HG02981 (cell line): ENCODE data around the gene ZDHHC9.

ENCODE experiments used
- ATAC-seq: cut with Tn5 transposase; IDR thresholded peaks from one replicate; pipeline ENCODE4 v1.9.1; 2021; ENCODE audit warnings: mild to moderate bottlenecking, moderate library complexity; ENCODE audit not compliant: unreplicated experiment

ZDHHC9 gene

GRCh38 chrX:129823522-129823921 lies 20.2 kb downstream of the ZDHHC9 start:
- no peak for ATAC-seq

DNA sequence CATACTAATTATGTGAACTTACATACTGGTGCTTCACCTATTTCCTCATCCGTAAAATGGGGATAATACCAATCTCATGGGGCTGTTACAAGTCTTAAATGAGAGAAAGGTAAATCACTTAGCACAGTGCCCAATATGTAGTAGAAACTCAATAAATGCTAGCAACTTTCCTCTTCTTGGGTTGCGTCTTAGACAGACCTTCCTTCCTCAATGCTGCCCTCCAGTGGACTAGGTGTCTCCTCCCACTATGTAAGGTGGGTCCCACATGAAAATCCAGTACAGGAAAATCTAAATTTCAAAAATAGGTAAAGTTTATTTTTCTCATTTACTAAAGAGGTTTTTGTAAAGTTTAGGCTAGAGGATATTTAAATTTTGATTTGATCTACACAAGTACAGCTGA lies 20.6 kb downstream of the ZDHHC9 start:
- no peak for ATAC-seq

GRCh38 chrX:129818123-129818522 lies 25.6 kb downstream of the ZDHHC9 start:
- ATAC-seq = no peak

- no peak for ATAC-seq
Observed at GRCh38 chrX:129813662-129814368, 29.9 kb downstream of the ZDHHC9 start.

GRCh38 chrX:129808829-129809796 lies 34.6 kb downstream of the ZDHHC9 start:
- no peak for ATAC-seq

- ATAC-seq = no peak
Observed at GRCh38 chrX:129808158-129808828, 35.4 kb downstream of the ZDHHC9 start.

- no peak for ATAC-seq
Observed at GRCh38 chrX:129804806-129805205, 38.9 kb downstream of the ZDHHC9 start.

- no peak for ATAC-seq
Observed at GRCh38 chrX:129802863-129803262, 40.8 kb downstream of the ZDHHC9 start.

DNA sequence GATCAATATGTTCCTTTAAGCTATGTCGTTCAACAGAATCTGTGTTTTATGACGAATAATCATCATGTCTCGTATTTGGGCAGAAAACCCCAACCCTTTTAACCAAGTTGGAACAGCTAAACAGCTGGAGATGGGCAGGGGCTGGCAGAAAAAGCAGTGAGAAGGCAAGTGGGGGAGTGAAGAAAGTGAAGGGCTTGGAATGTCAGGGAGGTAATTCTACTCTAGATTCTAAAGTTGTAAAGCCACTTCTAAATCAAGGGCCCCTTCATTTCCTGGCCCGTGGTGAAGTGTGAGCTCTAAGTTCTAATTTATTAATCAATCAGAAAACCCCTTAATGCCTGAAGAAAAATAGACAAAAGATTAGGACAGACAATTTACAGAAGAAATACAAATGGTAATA lies 43.5 kb downstream of the ZDHHC9 start:
- ATAC-seq = no peak

DNA sequence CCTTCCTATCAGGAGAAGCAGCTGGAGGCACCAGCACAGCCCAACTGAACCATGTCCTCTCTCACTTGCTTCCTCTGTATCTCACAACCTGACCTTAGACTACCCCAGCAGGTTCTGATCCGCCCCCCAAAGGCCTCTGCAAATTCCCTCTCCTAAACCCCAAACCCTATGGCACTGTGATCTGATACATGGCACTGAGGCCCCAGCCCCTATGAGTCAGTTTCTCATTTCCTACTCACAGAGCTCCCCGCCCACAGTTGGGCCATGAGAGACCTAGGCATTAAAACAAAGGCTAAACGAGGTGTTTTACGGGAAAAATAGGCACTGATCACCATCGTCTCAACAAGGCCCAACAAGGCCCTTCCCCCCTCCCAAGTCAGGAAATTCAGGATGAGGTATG lies 44.8 kb downstream of the ZDHHC9 start:
- no peak for ATAC-seq

- no peak for ATAC-seq
Observed at GRCh38 chrX:129798456-129798855, 45.2 kb downstream of the ZDHHC9 start.

DNA sequence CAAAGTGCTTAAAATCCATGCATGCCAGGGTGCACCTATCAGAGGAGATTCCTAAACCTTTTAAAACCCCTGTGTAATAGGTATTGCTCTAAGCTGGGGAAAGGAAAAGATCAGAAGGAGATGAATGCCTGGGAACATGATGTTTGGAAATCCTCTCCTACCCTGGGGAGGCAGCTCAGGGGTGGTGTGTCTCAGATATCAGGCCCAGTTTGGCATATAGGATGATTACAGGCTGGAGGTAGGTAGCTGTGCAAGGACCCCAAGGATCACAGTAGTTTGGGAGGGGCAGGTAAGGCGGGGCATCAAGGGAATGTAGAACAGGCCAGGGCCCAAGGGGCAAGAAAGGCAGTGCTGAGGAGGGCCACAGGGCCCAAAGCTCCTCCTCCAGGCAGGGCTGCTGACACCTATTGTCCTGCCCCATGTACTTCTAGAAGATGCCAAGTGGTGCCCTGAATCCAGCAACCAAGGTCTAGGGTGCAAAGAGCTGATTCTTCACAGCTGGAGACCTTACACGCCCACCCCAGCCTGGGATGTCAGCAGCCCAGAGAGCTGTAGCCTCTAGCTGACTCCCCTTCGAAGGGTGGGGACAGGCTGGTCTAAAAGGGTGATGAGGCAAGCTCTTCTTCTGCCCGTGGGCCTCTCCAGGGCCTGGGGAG lies 46.3 kb downstream of the ZDHHC9 start:
- no peak for ATAC-seq

GRCh38 chrX:129795584-129795983 lies 48.1 kb downstream of the ZDHHC9 start:
- no peak for ATAC-seq

DNA sequence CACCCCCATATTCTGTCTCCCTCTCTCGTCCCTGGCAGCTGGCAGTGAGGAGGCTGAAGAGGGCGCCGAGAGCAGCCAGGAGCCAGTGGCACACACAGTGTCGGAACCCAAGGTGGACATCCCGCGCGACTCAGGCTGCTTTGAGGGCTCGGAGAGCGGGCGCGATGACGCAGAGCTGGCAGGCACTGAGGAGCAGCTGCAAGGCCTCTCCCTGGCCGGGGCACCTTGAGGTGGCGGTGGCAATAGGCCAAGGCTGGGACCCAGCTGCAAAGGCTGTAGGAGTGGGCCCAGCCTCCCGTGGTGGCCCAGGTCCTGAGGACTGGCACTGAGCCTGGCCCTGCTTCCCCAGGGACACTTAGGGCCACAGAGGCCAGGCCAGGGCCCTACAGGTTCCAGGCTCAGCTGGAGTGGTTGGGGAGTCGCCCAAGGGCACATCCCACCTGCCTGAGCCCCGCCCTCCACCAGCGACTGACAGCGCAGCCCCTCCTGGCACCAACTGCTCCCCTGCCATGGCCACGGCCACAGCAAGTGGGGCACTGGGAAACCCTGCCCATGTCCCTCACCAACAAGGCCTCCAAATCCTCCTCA lies 50.0 kb downstream of the ZDHHC9 start:
- ATAC-seq = no peak

GRCh38 chrX:129792586-129793291 lies 50.9 kb downstream of the ZDHHC9 start:
- ATAC-seq = no peak

DNA sequence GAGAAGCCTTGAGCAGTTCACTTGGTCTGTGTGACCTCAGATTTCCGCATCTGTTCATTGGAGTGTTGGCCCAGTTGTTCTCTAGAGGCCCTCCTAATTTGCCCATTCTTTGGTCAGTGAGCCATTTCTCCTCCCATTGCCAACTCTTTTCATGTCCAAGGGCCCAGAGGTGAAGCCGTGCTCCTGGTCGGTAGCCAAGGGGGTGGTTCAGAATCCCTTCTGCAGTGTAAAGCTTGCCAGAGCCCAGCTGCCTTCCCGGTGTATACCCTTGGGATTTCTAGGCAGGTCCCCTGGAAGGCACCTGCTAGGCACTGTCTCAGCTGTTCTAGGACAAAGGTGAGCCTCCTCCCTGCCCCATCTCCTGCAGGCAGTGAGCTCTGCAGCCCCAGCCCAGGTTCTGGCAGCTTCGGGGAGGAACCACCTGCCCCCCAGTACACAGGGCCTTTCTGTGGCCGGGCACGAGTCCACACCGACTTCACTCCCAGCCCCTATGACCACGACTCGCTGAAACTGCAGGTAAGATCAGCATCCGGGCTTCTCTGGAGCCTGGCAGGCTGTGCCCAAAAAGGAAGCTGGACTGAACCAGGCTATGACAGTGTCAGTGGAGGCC lies 51.6 kb downstream of the ZDHHC9 start:
- no peak for ATAC-seq

GRCh38 chrX:129791336-129791735 lies 52.4 kb downstream of the ZDHHC9 start:
- no peak for ATAC-seq

DNA sequence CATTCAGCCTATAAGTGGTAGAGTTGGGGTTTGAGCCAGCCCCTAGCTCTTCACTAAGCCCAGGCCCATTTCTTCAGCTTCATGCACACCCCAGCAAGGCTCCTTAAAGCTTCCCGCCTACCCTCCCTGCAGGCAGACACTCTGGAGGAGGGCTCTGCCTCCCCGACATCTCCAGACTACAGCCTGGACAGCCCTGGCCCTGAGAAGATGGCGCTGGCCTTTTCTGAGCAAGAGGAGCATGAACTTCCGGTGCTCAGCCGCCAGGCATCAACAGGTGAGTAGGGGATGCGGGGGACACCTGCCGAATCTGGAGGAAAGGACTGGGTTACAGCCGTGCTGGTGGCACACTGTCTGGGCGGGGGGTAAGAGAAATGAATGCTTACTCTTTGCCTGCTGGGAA lies 52.9 kb downstream of the ZDHHC9 start:
- ATAC-seq = no peak

GRCh38 chrX:129790146-129790545 lies 53.5 kb downstream of the ZDHHC9 start:
- no peak for ATAC-seq

DNA sequence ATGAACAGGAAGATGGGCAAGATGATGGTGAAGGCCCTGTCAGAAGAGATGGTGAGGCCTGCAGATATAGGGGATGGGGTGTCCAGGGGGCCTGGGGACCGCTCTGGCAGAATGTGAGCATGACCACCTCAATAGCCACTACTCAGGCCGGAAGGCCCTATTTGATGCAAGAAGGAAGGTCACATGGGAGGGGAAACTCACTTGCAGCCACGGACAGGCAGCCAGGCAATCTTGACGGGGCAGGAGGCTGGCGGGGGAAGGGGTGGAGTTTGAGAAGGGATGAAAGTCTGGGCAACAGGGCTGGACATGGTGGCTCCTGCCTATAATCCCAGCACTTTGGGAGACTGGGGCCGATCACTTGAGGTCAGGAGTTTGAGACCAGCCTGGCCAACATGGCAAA lies 55.2 kb downstream of the ZDHHC9 start:
- ATAC-seq = no peak
